Right ventricle myocardium inferior (tissue), 1 donor: Measurements from ENCODE around the gene ENG. TPM values are rescaled to one million over a fixed set of nuclear protein-coding genes. Genes with fewer than 3 reads are reported as not detected.

Experiments used
- ATAC-seq: fragments of 200-7000 bp; cut with Tn5 transposase; one replicate; pipeline ENCODE4 v1.9.1; 2020; ENCODE audit warnings: mild to moderate bottlenecking, moderate library complexity
- DNase-seq: peaks from one replicate; pipeline ENCODE4 v3.0.0; 2021; ENCODE audit errors: missing footprints
- intact Hi-C: fragments of 100-400 bp; cut with DNase I; formaldehyde crosslinking; loops from one replicate; pipeline ENCODE4 v1.11.0; 2022
- total RNA-seq: library from RNA; stranded (reverse); fragmentation: NEBNext Ultra II Directional; extraction: Animal tissue kit (Norgen Biotek cat#: 25700); gene quantifications from one replicate; pipeline ENCODE4 v1.2.1, GENCODE V29; 2021
- donor health status: DM: no; HTN: yes; CAD: no; lungs with severe emphysema.

The ENG gene
- total RNA-seq, 1 donor from 2014 or later, result 131 TPM

- DNase-seq (peak; percentile 96), ATAC-seq (peak; percentile 78)
- intact Hi-C loops, result loop anchor here (1.0 to 2.0 kb wide), 3 partner anchors 41 to 135 kb away; partner anchors contain the start of gene CDK9
Observed at GRCh38 chr9:127869310-127870152, 15.1 kb upstream of the ENG start.

- no peak for DNase-seq
- ATAC-seq, result no peak
- intact Hi-C loops, result no loop called here
Observed at GRCh38 chr9:127868278-127868902, 13.9 kb upstream of the ENG start.

- intact Hi-C loops, result no loop called here
- no peak for DNase-seq
- no peak for ATAC-seq
Observed at GRCh38 chr9:127867356-127868277, 13.2 kb upstream of the ENG start.

DNA sequence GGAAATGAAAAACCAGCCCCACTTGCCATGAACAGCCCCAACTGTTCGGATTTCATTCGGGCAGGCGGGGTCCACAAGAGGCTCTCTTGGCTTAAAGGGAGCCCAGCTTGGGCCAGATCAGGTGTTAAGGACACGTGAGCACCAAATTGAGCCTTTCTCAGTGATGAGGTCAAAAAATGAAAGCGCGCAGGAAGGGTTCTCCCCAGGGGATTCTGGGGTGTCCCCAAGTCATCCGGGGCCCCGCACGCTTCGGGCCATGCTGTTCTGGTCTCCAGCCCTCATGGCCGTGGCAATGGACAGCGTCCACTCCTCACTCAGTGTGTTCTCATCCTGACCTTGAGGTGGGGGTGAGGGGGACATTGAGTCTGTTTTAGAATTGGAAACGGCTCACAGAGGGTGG lies 12.1 kb upstream of the ENG start:
- ATAC-seq (no peak), DNase-seq (no peak)
- intact Hi-C loops, result no loop called here

DNA sequence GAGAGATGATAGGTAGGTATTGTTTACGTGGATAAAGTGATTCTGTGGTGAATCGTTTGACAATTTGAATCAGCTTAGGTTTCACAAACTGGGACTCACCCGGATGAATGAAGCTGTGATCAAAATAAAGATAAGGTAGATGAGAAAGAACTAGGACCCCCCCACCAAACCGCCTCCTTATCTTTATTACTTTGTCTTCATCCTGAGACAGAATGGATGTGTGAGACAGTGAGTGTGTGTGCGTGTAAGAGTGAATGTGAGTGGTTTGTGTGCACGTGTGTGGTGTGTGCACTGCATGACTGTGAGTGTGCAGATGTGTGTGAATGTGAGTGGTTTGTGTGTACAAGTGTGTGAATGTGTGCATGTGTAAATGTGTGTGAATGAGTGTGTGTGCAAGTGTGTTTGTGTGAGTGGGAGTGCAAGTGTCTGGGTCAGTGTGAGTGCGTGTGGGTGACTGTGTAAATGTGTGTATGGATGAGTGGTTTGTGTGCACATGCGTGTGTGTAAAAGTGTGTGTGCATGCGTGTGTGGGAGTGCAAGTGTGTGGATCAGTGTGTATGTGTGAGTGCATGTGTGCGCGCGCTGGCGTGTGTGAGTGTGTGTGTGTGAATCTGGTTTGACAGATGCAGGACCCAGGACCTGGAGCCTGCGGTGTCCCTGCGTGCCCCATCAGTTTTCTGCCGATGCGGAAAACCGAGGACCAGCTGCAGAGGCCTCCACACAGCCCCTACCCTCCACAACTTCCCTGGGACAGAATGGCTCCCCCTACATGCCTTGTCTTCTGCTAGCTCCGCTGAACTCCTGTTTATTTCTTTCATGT lies 11.4 kb upstream of the ENG start:
- intact Hi-C loops, result no loop called here
- ATAC-seq (no peak), DNase-seq (no peak)

DNA sequence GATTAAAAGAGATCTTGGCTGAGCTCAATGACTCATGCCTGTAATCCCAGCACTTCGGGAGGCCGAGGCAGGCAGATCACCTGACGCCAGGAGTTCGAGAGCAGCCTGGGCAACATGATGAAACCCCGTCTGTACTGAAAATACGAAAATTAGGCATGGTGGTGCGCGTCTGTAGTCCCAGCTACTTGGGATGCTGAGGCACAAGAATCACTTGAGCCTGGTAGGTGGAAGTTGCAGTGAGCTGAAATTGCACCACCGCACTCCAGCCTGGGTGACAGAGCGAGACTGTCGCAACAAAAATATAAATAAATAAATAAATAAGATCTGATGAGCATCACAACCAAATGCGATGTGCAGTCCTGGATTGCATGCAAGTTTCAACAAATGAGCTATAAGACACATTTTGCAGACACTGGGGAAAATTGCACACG lies 8.7 kb upstream of the ENG start:
- no peak for ATAC-seq
- intact Hi-C loops, result no loop called here
- peak; percentile 39 for DNase-seq

- DNase-seq (peak; percentile 94), ATAC-seq (peak; percentile 74)
- intact Hi-C loops, result no loop called here
Observed at GRCh38 chr9:127862075-127863011, 7.9 kb upstream of the ENG start.

DNA sequence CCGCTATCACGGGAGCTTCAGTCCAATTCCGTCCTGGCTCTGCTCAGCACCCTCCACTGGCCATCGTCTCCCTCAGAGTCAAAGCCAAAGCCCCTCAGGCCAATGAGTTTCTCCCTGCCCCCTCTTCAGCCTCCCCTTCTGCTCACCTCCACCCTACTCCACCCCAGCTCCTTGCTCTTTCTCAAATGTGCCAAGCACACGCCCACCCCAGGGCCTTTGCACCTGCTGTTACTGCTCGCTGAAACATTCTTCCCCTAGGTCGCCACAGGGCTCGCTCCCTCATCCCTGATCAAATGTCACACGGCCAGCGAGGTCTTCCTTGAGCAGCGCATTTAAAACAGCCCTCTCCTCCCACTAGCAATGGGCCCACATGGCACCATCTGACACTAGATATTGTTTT lies 6.3 kb upstream of the ENG start:
- DNase-seq, result no peak
- intact Hi-C loops, result loop anchor here (1.0 kb wide), 1 partner anchor 12 kb away; no protein-coding TSS in a partner anchor
- ATAC-seq, result no peak

GRCh38 chr9:127860260-127860659 lies 5.8 kb upstream of the ENG start:
- peak; percentile 64 for DNase-seq
- peak; percentile 60 for ATAC-seq
- intact Hi-C loops, result loop anchor here (1.0 kb wide), 1 partner anchor 12 kb away; no protein-coding TSS in a partner anchor

DNA sequence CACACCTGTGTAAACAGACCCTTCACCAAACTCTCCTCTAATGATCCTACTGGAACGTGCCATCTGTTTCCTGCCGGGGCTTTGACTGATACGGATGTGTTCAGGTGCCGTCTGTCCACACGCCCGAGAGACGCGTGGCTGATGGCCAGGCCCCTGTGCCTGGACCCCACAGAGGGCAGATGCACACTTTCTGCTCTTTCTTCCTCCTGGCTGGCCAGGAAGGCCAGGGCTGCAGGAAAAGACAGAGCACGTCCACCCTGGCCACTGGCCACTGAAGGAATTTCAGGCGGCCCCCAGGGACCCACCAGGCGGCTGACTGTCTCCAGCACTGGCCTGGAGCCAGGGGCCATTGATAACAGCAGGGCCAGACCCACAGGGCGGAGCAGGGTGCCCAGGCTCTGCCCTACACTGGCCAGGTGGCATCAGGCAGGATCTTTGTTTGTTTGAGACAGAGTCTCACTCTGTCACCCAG lies 3.6 kb upstream of the ENG start:
- intact Hi-C loops, result loop anchor here (2.0 to 5.0 kb wide), 3 partner anchors 13 to 96 kb away; no protein-coding TSS in a partner anchor
- ATAC-seq (no peak), DNase-seq (no peak)

- DNase-seq (no peak), ATAC-seq (no peak)
Observed at GRCh38 chr9:127857278-127857677, 2.8 kb upstream of the ENG start.

GRCh38 chr9:127856729-127857116 lies 2.3 kb upstream of the ENG start:
- ATAC-seq (no peak), DNase-seq (no peak)
- intact Hi-C loops, result loop anchor here (2.0 to 5.0 kb wide), 2 partner anchors 18 to 94 kb away; no protein-coding TSS in a partner anchor

More at GRCh38 chr9:127857278-127857677, 2.8 kb upstream of the ENG start:
- intact Hi-C loops, result loop anchor here (2.0 to 5.0 kb wide), 2 partner anchors 18 to 95 kb away; no protein-coding TSS in a partner anchor

DNA sequence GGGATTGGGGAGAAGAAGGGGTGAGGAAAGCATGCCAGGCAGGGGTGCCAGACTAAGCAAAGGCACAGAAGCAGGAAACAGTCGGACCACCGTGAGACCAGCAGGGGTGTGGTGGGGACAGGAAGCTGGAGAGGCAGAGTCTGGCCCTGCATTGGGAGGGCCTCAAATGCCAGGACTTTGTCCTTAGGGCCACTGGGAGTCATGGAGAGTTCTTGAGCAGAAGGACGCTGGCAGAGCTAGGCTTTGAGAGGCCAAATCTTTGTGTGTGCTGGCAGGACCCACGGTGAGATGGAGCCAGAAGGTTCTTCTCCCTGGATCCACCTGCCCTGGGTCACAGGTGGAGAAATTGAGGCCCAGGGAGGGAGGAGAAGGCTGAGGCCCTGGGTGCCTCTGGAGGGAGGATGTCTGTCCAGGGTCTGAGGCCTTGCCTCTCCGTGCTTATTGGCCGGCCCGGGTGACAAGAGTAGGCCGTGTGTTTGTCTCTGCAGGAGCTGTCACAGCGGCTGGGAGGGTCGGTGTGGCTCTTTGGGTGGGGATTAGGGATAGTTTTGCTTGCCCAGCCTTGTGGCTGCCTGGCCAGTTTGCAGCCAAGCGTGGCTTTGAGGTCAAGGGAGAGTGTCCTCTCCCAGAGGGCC lies 1.8 kb upstream of the ENG start:
- ATAC-seq (no peak), DNase-seq (peak; percentile 55)
- intact Hi-C loops, result loop anchor here (2.0 to 5.0 kb wide), 2 partner anchors 17 to 94 kb away; no protein-coding TSS in a partner anchor

DNA sequence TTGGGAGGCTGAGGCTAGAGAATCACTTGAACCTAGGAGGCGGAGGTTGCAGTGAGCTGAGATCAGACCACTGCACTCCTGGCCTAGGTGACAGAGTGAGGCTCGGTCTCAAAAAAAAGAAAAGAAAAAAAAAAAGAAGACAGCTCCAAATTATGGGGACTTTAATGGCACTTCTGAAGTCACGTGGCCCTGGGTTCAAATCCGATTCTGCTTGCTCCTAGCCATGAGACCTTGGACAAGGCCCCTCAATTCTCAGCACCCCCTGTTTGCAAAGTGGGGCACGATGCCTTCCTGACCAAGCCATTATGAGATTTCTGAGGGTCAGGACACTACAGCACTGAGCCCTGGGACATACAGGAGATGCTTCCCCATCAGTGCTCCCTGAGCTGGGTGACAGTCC lies 1.1 kb upstream of the ENG start:
- no peak for ATAC-seq

GRCh38 chr9:127854960-127855359 lies 502 bp upstream of the ENG start:
- intact Hi-C loops, result loop anchor here (5.0 kb wide), 1 partner anchor 93 kb away; no protein-coding TSS in a partner anchor
- no peak for DNase-seq
- no peak for ATAC-seq

More for the DNA sequence above, 1.1 kb upstream of the ENG start:
- no peak for DNase-seq
- intact Hi-C loops, result loop anchor here (5.0 kb wide), 1 partner anchor 93 kb away; no protein-coding TSS in a partner anchor
